Neural progenitor cell (in vitro differentiated cells): Measurements from ENCODE around the gene PSMA3.

Source experiments
- CTCF ChIP-seq: fragments of 200-600 bp; sonication (generic); IDR thresholded peaks from 2 replicates; pipeline ENCODE4 v1.5.1; 2017; ENCODE audit warnings: antibody characterized with exemption, mild to moderate bottlenecking
- EZH2 ChIP-seq: fragments of 200-600 bp; sonication (generic); IDR thresholded peaks from 2 replicates; pipeline ENCODE4 v1.6.1; 2017; ENCODE audit warnings: antibody characterized with exemption, mild to moderate bottlenecking, moderate library complexity
- EZH2phosphoT487 ChIP-seq: fragments of 200-600 bp; sonication (generic); IDR thresholded peaks from 2 replicates; pipeline ENCODE4 v1.6.1; 2017; ENCODE audit warnings: antibody characterized with exemption

- TF ChIP-seq CTCF (no peak), EZH2 (no peak), EZH2phosphoT487 (no peak)
Measured at GRCh38 chr14:58283730-58284129, 39.1 kb downstream of the PSMA3 start.
